Measurements from ENCODE around the gene VSNL1.

DNA sequence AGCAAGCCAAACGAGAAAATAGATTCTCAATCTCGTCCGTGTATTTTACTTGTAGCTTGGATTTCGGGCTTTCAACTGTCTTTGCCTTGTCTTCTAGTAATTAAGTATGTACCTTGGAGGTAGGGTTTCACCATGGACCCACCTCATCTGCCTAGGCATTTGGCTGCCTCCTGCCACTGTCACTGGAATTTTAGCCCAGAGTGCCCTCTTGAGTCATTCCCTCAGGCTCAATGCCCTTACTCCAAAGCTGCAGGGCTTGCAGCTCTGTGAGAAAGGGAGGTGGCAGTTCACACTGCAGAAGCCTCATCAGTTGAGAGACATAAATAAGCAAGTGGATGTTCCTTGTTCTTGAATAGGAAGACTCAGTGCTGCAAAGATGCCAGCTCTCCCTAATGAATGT, 89.6 kb downstream of the VSNL1 start:
- no peak for TF ChIP-seq EZH2 (IDR thresholded peaks at IDR 0.05; ENCODE audit: borderline replicate concordance, low read length)
- TF ChIP-seq, protein P1, sequence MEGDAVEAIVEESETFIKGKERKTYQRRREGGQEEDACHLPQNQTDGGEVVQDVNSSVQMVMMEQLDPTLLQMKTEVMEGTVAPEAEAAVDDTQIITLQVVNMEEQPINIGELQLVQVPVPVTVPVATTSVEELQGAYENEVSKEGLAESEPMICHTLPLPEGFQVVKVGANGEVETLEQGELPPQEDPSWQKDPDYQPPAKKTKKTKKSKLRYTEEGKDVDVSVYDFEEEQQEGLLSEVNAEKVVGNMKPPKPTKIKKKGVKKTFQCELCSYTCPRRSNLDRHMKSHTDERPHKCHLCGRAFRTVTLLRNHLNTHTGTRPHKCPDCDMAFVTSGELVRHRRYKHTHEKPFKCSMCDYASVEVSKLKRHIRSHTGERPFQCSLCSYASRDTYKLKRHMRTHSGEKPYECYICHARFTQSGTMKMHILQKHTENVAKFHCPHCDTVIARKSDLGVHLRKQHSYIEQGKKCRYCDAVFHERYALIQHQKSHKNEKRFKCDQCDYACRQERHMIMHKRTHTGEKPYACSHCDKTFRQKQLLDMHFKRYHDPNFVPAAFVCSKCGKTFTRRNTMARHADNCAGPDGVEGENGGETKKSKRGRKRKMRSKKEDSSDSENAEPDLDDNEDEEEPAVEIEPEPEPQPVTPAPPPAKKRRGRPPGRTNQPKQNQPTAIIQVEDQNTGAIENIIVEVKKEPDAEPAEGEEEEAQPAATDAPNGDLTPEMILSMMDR (IDR thresholded peaks at IDR 0.05; ENCODE audit: low read length): no peak
